Measurements from ENCODE around the gene FBXW9. TPM values are rescaled to one million over a fixed set of nuclear protein-coding genes. Genes with fewer than 3 reads are reported as not detected.

FBXW9 gene
- total and polyA plus RNA-seq, 2 of the 4 experiments (the other 2 are of a cell fraction): 9.5 to 14.2 TPM

GRCh38 chr19:12689581-12690216 lies 6.7 kb downstream of the FBXW9 start:
- ATAC-seq (ENCODE audit: low read depth): no peak
- Histone ChIP-seq H2AK9ac (replicated peaks; ENCODE audit: low read depth, low read length, poor library complexity) (no peak overlapping the region), H3K4me3 (ENCODE audit: insufficient read depth, low read depth, low read length) (no peak overlapping the region), H4K5ac (ENCODE audit: low read depth, low read length) (no peak overlapping the region), H4K8ac (ENCODE audit: low read depth in 2 of 2, low read length in 2 of 2) (no peak overlapping the region), H3K9ac (ENCODE audit: low read depth, low read length) (no peak overlapping the region), H3K4me1 (ENCODE audit: control insufficient read depth, insufficient read depth, low read length) (no peaks in the 10 kb centered on the region), H2BK20ac (ENCODE audit: low read depth, low read length) (no peak overlapping the region), H3K23ac (ENCODE audit: low read depth, low read length) (no peak overlapping the region), H2BK15ac (ENCODE audit: low read depth, low read length) (no peak overlapping the region), H3K18ac (ENCODE audit: low read depth, low read length) (no peak overlapping the region), H2BK120ac (ENCODE audit: low read depth, low read length) (no peak overlapping the region), H2BK5ac (ENCODE audit: low read depth, low read length, poor library complexity, severe bottlenecking) (no peak overlapping the region), H3K9me1 (ENCODE audit: insufficient read depth, low read length) (no peaks in the 10 kb centered on the region), H2AK5ac (ENCODE audit: low read depth, low read length) (no peak overlapping the region), H2AFZ (replicated peaks; ENCODE audit: low read length, poor library complexity) (no peak overlapping the region), H3K27ac (ENCODE audit: insufficient read depth, low read length) (no peak overlapping the region), H3K9me3 (ENCODE audit: control insufficient read depth, insufficient read depth, low read length) (no peaks in the 10 kb centered on the region), H3K56ac (ENCODE audit: extremely low read depth, insufficient read depth, low read length) (no peak overlapping the region), H3K36me3 (ENCODE audit: control insufficient read depth, insufficient read depth, low read length) (0 out of 2 replicates have a peak, but pooled peaks cover 2% of the 10 kb centered on the region), H4K20me1 (ENCODE audit: insufficient read depth, low read length) (no peaks in the 10 kb centered on the region; the same call in 1 of the 2 replicates), H3K14ac (replicated peaks; ENCODE audit: low read depth, low read length) (no peak overlapping the region), H3K4ac (ENCODE audit: low read depth, low read length) (no peak overlapping the region), H3K79me1 (ENCODE audit: low read depth in 1 of 2, low read length in 2 of 2) (peaks cover 0 to 12% of the 10 kb centered on the region in 2 experiments; a peak in 3 of 4 replicates), H4K91ac (ENCODE audit: insufficient read depth, low read depth, low read length) (no peak overlapping the region), H3K27me3 (ENCODE audit: control insufficient read depth, insufficient read depth, low read length) (no peaks in the 10 kb centered on the region), H3K4me2 (ENCODE audit: low read depth, low read length) (no peak overlapping the region)
- no peak for TF ChIP-seq BHLHE40 (IDR thresholded peaks at IDR 0.05; ENCODE audit: low read depth, low read length)
- TF ChIP-seq FOS (IDR thresholded peaks at IDR 0.05; ENCODE audit: low read depth, low read length): no peak
- no peak for TF ChIP-seq CHD1 (IDR thresholded peaks at IDR 0.05; ENCODE audit: low read depth, low read length)
- no peak for TF ChIP-seq MXI1 (IDR thresholded peaks at IDR 0.05; ENCODE audit: borderline replicate concordance, low read depth, low read length)
- TF ChIP-seq MAZ (IDR thresholded peaks at IDR 0.05; ENCODE audit: borderline replicate concordance, low read depth, low read length): no peak
- no peak for TF ChIP-seq POLR2A (IDR thresholded peaks at IDR 0.05; ENCODE audit: low read depth, low read length)
- no peak for TF ChIP-seq NFE2L2 (IDR thresholded peaks at IDR 0.05; ENCODE audit: low read depth, low read length)
- TF ChIP-seq CEBPB (IDR thresholded peaks at IDR 0.05; ENCODE audit: low read depth, low read length): no peak
- TF ChIP-seq CTCF (conservative IDR thresholded peaks at IDR 0.05; ENCODE audit: low read depth, low read length): no peak
- no peak for TF ChIP-seq ELK1 (IDR thresholded peaks at IDR 0.05; ENCODE audit: borderline replicate concordance, low read depth, low read length)
- TF ChIP-seq RFX5 (IDR thresholded peaks at IDR 0.05; ENCODE audit: low read depth, low read length): no peak
- TF ChIP-seq RCOR1 (IDR thresholded peaks at IDR 0.05; ENCODE audit: insufficient replicate concordance, low read length): no peak
- TF ChIP-seq USF2 (IDR thresholded peaks at IDR 0.05; ENCODE audit: low read depth, low read length): no peak
- no peak for TF ChIP-seq RAD21 (IDR thresholded peaks at IDR 0.05; ENCODE audit: low read length)
- TF ChIP-seq MAFK (IDR thresholded peaks at IDR 0.05; ENCODE audit: low read depth, low read length): no peak
- no peak for TF ChIP-seq SMC3 (IDR thresholded peaks at IDR 0.05; ENCODE audit: low read depth, low read length)
- dilution Hi-C loops (cut with HindIII; ENCODE audit: low sequenced_read_pairs, unreplicated experiment): no loop called here
- ChIA-PET POLR2A (ENCODE audit: unreplicated experiment) (no interaction called here), CTCF (no interaction called here)
- no peak for DNase-seq
- no TSS peak for BruUV-seq (replicated peaks)
- WGBS, 2 experiments (ENCODE audit: extremely low coverage in 2 of 2, insufficient read length in 1 of 2): 90% methylated on average over 4 of the region's 26 CpGs; no CpG with 5 or more reads in 1 of the 2 experiments
- in situ Hi-C loops (cut with MboI; ENCODE audit: low sequenced_read_pairs): no loop called here
- intact Hi-C loops (cut with micrococcal nuclease): no loop called here

Data from IMR-90 (cell line).